ELF-1 (cell line): ENCODE results near the gene TSKU.

Experiments used
- DNase-seq: peaks from one replicate; pipeline ENCODE4 v3.0.0-alpha.2; 2016; ENCODE audit warnings: low read depth, low spot score

TSKU gene

GRCh38 chr11:76770642-76771445 is 12.3 kb upstream of the TSKU start:
- DNase-seq = peak; percentile 73

GRCh38 chr11:76771446-76772099 is 11.6 kb upstream of the TSKU start:
- DNase-seq = no peak

- no peak for DNase-seq
Measured at GRCh38 chr11:76772100-76772782, 10.9 kb upstream of the TSKU start.

- no peak for DNase-seq
Measured at GRCh38 chr11:76772783-76773106, 10.4 kb upstream of the TSKU start.

GRCh38 chr11:76773921-76774361 is 9.2 kb upstream of the TSKU start:
- DNase-seq = peak; percentile 12

GRCh38 chr11:76776472-76776871 is 6.7 kb upstream of the TSKU start:
- no peak for DNase-seq

GRCh38 chr11:76777305-76777704 is 5.9 kb upstream of the TSKU start:
- DNase-seq = no peak

- no peak for DNase-seq
Measured at GRCh38 chr11:76777876-76778275, 5.3 kb upstream of the TSKU start.

GRCh38 chr11:76778874-76779273 is 4.3 kb upstream of the TSKU start:
- no peak for DNase-seq

- peak; percentile 37 for DNase-seq
Measured at GRCh38 chr11:76781046-76781801, 1.9 kb upstream of the TSKU start.

GRCh38 chr11:76781807-76782530 is 1.2 kb upstream of the TSKU start:
- DNase-seq = peak; percentile 74

GRCh38 chr11:76782531-76783293 is 444 bp upstream of the TSKU start:
- DNase-seq = peak; percentile 96

GRCh38 chr11:76783896-76784813 is 999 bp downstream of the TSKU start:
- DNase-seq = peak; percentile 96

GRCh38 chr11:76785513-76785912 is 2.4 kb downstream of the TSKU start:
- DNase-seq = peak; percentile 61

- no peak for DNase-seq
Measured at GRCh38 chr11:76786016-76786415, 2.9 kb downstream of the TSKU start.

- no peak for DNase-seq
Measured at GRCh38 chr11:76786441-76787014, 3.4 kb downstream of the TSKU start.

GRCh38 chr11:76787271-76787670 is 4.1 kb downstream of the TSKU start:
- no peak for DNase-seq

- peak; percentile 71 for DNase-seq
Measured at GRCh38 chr11:76787911-76788596, 4.9 kb downstream of the TSKU start.
